Erythroblast (primary cell): ENCODE results near the gene PNKP.

Experiments
- GATA1 ChIP-seq: IDR thresholded peaks from 2 replicates; pipeline ENCODE4 v1.6.1; 2011; ENCODE audit warnings: low read depth, mild to moderate bottlenecking, control low read depth, low read length, moderate library complexity
- POLR2A ChIP-seq: IDR thresholded peaks from 2 replicates; pipeline ENCODE4 v1.6.1; 2011; ENCODE audit warnings: mild to moderate bottlenecking, low read length

- TF ChIP-seq POLR2A (no peak), GATA1 (no peak)
These were observed 43.9 kb downstream of the PNKP start for GRCh38 chr19:49823472-49823871.
